CD4-positive, alpha-beta T cell treated with Interleukin-17A for 1 hour (primary cell): ENCODE measurements around the gene TPRN.
A peak's percentile ranks its signal among the peaks of the same experiment; 100 is the strongest.
"Not testable (repeated sequence)": the region's sequence is repeated elsewhere in the genome, so short reads cannot be mapped to it uniquely, and the experiment has no call there.

Experiments used
- DNase-seq: peaks from one replicate; pipeline ENCODE4 v3.0.0-alpha.2; 2020

TPRN gene, protein sequence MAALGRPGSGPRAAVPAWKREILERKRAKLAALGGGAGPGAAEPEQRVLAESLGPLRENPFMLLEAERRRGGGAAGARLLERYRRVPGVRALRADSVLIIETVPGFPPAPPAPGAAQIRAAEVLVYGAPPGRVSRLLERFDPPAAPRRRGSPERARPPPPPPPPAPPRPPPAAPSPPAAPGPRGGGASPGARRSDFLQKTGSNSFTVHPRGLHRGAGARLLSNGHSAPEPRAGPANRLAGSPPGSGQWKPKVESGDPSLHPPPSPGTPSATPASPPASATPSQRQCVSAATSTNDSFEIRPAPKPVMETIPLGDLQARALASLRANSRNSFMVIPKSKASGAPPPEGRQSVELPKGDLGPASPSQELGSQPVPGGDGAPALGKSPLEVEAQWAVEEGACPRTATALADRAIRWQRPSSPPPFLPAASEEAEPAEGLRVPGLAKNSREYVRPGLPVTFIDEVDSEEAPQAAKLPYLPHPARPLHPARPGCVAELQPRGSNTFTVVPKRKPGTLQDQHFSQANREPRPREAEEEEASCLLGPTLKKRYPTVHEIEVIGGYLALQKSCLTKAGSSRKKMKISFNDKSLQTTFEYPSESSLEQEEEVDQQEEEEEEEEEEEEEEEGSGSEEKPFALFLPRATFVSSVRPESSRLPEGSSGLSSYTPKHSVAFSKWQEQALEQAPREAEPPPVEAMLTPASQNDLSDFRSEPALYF

DNA sequence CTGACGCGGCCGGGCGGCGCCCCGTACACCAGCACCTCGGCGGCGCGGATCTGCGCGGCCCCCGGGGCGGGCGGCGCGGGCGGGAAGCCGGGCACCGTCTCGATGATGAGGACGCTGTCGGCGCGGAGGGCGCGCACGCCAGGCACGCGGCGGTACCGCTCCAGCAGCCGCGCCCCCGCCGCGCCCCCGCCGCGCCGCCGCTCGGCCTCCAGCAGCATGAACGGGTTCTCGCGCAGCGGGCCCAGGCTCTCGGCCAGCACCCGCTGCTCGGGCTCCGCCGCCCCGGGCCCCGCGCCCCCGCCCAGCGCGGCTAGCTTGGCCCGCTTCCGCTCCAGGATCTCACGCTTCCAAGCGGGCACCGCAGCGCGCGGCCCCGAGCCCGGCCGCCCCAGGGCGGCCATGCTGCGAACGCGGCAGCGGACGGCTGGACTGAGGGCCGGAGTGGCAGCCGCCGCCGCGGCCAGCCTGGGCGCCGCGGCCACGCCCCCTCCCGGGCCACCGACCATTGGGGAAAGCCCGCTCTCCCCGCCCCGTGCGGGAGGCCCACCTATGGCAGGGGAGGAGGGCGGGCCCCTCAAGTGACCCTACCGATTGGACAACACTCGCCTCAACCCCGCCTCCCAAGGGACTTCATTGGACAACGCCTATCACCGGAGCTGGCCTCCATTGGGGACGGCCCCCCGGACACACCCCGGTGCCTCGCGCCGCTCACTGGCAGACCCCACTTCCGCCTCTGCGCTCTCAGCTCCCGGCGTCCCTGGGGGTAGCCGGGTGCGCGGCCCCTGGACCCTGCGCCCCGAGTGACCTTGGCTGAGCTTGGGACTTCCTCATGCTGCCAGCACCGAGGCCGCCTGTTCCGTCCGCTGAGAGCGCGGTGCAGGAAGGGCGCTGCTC lies at the start of gene TPRN:
Gene TPRN (minus strand): TSS at position 431 of the 894 bp plus-strand sequence. CDS start 30 bp downstream, at position 401.
- DNase-seq = peak; percentile 99

DNA sequence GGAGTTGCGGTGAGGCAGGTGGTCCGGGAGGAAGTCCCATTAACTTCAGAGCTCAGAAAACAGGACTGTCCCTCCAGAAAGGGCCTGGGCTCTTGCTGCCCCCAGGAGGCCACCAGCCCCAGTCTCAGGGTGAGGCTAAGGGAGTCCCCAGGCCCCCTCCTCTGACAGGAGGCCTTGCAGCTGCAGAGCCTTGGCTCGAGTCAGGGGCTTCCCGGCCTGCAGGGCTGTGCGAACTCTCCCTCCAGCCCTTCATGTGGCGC lies 47.3 kb upstream of the TPRN start:
- DNase-seq = no peak

DNA sequence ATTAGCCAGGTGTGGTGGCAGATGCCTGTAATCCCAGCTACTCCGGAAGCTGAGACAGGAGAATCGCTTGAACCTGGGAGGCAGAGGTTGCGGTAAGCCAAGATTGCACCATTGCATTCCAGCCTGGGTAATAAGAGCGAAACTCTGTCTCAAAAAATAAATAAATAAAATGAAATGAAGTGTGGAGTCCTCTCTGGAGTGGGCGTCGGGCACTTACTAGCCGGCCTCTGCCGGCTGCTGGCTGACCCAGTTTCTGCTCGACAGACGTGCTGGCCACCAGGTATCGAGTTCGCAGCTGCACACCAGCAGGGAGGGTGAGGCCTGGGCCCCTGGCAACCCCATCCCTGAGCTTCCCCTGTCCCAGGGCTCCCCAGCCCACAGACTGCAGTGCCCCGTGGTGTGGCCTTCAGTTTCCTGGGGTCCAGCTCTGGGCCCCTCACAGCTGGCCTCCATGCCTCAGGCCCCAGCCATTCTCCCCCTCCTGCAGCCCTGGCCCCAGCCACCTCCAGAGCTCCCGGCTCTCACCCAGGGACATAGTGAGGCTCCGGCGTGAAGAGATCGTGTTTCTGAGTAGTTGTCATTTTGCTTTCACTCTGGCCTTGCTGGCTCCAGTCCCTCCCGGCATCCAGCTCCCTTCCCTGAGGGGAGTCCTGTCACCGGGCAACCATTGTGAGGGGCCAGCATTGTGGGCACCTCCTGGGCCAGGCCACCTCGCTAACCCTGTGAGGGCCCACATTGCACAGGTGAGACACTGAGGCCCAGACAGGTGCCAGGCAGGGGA lies 46.8 kb upstream of the TPRN start:
- no peak for DNase-seq

DNA sequence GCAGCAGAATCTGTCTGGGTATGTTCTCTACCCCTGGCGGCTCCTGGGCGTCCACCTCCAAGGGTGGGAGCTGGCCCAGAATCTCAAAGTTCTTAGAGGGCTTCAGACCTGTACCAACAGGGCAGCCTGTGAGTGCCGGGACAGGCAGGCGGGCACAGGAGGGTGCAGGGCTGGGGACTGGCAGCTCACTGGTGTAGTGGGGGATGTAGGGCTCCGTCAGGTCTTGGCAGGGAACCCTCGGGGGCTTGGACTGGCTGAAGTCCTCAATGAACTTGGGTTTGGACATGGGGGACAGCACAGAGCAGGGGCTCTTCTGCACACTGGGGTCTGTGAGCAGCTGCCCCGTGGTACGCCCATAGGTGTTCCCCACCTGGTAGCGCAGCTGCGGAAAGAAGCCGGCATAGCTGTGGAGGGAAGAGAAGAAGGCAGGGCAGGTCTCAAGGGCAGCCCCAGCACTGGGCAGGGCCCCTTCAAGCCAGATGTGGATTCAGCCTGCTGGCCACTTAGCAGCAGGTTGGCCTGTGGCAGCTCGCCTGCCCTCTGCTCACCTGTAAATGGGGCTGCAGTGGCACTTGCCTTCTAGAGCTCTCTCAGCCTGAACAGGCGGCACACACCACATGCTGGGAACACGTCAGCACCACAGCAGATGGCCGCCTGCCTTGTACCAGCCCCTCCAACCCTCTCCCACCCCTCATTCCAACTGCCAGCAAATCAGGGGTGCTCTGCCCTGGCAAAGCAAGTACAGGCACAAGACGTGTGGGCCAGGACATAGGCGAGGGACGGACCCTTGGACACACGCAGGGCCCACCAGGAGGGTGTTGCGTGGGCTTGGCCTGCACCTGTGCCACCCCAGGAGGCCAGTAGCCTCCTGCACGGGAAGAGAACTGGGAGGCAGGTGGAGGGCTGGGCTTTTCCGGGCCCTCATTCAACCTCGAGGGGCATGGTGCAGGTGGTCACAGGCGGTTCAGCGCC lies 45.2 kb upstream of the TPRN start:
- no peak for DNase-seq

DNA sequence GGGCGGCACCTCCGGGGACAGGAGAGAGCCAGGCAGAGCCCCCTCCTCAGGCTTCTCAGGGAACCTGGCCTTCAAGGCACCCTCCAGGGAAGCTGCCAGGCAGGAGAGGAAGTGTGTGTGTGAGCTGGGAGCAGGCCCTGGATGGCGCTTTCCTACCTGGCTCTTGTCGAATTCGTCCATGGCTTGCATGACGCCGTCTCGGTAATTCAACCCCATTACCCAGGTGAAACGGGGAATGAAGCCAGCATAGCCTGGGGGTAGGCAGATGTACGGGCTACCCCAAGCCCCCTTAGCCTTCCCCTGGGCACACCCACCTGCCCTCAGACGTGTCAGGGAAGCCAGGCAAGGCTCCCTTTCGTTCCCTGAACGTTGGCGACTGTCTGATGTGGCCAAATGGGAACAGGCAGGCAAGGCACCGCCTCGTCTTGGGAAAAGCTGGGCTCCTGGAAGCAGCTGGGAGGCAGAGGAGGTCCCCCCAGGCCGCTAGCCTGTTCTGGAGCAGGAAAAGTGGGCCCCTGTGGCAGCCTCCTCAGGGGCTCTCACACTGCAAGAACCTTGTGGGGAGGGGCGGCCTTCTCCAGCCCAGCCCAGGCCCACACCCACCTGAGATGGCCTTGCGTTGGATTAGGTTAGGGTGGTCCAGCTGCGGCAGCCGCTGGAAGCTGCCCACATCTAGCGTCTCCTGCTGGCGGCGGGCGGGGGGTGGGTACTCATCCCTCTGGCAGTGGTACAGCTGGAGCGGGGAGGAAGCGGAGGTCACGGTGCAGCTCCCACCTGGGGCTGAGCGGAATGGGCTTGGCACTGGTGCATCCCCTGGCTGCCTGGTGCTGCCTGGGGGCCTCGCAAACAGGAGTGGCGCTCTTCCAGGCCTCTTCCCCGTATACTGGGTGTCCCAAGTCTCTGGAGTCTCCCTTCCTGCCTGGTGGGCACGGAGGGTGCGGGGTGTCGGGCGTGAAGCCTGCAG lies 44.2 kb upstream of the TPRN start:
- DNase-seq = no peak

DNA sequence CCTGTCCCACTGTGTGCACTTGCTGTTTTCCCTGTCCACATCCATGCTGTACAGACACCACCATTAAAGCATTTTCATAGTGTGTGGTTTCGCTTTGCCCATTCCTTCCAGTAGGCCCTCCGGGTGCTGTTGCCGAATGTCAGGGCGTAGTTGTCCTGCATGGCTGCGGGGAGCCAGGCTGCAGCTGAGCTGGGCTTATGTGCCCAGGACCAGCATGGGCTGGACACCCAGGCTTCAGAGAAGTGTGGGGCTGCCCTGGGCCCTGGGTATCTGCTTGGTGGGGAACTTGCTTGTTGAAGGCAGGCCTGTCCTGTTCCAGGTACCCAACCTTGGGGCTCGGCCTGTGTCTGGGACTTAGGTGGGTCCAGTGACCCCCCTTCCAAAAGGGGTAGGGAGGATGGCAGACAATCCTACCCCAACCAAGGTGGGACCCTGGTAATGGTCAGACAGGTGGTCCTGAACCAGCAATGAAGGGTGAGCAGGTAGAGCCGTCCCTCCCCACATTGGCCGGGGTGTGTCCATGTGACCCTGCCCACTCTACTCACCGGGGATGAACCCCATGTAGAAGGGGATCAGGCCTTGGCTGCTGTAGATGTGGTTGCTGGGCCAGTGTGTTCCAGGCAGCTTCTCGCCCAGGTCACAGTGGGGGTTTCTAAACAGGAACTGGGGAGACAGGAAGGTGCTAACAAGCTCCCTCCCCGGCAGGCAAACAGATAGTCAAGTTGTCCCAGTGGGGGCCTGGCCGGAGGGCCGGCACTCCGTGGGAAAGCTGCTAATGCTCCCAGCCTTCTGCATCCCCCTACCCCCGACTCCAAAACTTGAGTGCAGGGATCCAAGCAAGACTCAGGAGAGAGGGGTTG lies 43.3 kb upstream of the TPRN start:
- DNase-seq = no peak

DNA sequence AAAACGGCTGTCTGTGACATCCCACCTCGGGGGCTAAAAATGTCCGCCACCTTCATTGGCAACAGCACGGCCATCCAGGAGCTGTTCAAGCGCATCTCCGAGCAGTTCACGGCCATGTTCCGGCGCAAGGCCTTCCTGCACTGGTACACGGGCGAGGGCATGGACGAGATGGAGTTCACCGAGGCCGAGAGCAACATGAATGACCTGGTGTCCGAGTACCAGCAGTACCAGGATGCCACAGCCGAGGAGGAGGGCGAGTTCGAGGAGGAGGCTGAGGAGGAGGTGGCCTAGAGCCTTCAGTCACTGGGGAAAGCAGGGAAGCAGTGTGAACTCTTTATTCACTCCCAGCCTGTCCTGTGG lies 42.7 kb upstream of the TPRN start:
- not testable (repeated sequence) for DNase-seq

DNA sequence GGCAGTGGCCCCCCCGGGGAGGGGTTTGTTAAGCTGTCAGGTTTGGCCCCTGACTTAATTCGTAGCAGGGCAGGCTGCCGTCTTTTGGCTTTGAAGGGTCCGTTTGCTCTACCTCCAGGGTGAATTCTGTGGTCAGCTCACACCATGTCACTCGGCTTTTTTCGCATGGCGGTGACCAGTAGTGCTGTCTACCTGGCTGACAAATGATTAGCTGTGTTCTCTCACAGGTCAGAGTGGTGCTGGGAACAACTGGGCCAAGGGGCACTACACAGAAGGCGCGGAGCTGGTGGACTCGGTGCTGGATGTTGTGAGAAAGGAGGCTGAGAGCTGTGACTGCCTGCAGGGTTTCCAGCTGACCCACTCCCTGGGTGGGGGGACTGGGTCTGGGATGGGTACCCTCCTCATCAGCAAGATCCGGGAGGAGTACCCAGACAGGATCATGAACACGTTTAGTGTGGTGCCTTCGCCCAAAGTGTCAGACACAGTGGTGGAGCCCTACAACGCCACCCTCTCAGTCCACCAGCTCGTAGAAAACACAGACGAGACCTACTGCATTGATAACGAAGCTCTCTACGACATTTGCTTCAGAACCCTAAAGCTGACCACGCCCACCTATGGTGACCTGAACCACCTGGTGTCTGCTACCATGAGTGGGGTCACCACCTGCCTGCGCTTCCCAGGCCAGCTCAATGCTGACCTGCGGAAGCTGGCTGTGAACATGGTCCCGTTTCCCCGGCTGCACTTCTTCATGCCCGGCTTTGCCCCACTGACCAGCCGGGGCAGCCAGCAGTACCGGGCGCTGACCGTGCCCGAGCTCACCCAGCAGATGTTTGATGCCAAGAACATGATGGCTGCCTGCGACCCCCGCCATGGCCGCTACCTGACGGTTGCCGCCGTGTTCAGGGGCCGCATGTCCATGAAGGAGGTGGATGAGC lies 42.0 kb upstream of the TPRN start:
- DNase-seq = no peak

DNA sequence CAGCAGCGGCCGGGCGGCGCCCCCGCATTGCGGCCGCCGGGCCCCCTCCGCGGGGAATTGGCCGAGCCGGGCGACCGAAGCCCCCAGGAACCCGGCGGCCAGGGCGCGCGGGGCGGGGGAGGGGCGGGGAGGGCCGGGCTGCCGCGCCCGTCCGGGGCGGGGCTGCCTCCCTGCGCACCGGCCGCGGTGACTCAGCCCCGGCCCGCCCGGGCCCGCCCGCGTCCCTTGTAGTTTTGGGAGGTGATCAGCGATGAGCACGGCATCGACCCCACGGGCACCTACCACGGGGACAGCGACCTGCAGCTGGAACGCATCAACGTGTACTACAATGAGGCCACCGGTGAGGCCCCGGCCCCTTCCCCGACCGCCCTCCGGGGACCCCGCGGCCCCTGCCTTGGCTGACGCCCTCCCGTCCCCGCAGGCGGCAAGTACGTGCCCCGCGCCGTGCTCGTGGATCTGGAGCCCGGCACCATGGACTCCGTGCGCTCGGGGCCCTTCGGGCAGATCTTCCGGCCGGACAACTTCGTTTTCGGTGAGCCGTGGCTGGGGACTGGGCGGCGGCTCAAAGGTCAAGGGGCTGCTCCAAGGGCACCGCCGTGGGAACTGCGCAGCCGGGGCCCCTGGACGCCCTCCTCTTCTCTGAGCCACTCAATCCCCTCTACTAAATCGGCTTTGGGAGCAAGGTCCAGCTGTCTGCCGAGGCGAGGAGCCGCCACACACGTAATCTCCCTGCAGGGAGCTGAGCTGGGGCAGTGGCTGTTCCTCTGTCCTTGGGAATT lies 41.1 kb upstream of the TPRN start:
- peak; percentile 65 for DNase-seq

DNA sequence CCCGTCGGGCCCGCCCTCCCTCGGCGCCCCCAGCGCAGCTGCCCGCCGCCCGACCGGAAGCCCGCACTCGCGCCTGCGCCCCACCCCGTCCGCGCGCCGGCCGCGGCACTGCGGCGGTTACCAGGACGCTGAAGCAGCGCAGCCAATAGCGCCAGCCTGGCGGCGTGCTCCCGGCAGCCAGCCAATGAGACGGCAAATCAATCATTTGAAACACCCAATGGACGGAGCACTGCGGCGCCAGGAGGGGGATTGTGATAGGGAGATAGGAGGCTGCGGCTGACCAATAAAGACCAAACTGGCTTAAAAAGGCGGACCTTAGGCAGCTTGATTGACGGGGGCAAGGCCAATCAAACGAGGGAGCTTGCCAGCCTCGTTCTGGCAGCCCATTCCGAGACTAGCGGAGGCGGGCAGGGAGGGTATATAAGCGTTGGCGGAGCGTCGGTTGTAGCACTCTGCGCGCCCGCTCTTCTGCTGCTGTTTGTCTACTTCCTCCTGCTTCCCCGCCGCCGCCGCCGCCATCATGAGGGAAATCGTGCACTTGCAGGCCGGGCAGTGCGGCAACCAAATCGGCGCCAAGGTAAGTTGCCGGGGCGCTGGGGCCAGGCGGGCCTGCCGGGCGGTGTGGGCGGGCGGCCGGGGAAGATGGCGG lies 40.4 kb upstream of the TPRN start, which contains the start of gene TUBB4B:
Gene TUBB4B (plus strand): TSS at position 447 of the 649 bp plus-strand sequence. CDS start 74 bp downstream, at position 521.
- DNase-seq = peak; percentile 100

DNA sequence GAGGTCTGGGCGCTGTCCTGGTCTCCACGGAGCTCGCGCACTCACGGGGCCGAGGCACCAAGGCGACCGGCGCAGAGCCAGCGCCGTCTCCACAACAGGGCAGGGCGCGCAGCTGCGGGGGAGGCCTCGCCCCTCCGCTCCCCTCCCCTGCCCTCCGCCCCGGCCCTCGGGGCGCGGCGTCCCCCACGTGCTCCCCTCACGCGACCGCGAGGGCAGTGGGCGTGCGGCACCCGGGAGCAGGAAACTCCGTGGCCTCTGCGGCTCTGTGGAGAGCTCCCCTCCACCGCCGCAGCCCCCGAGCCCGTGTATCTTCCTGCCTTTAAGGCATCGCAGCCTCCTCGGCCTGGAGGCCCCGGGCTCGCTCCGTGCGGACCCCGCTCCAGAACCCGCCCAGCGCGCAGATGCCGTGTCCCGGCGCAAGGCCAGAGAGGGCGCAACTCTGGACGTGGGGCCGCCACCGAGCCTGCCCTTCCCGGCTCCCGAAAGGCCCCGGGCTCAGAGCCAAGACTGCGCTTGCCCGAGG lies 39.8 kb upstream of the TPRN start:
- peak; percentile 78 for DNase-seq

DNA sequence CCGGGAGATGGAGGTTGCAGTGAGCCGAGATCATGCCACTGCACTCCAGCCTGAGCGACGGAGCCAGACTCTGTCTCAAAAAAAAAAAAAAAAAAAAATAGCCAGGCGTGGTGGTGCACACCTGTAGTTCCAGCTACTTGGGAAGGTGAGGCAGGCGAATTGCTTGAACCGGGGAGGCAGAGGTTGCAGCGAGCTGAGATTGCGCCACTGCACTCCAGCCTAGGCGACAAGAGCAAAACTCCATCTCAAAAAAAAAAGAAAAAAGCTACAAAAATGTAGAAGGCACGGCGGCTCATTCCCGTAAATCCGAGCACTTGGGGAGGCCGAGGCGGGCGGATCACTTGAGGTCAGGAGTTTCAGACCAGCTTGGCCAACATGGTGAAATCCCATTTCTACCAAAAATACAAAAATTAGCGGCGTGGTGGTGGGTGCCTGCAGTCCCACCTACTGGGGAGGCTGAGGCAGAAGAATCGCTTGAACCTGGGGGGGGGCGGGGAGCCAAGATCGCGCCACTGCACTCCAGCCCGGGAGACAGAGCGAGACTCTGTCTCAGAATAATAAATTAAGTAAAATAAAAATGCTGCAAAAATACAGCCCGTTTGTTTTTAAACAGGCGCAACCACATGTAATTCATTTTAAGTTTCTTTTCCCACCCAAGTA lies 39.1 kb upstream of the TPRN start:
- DNase-seq = not testable (repeated sequence)

DNA sequence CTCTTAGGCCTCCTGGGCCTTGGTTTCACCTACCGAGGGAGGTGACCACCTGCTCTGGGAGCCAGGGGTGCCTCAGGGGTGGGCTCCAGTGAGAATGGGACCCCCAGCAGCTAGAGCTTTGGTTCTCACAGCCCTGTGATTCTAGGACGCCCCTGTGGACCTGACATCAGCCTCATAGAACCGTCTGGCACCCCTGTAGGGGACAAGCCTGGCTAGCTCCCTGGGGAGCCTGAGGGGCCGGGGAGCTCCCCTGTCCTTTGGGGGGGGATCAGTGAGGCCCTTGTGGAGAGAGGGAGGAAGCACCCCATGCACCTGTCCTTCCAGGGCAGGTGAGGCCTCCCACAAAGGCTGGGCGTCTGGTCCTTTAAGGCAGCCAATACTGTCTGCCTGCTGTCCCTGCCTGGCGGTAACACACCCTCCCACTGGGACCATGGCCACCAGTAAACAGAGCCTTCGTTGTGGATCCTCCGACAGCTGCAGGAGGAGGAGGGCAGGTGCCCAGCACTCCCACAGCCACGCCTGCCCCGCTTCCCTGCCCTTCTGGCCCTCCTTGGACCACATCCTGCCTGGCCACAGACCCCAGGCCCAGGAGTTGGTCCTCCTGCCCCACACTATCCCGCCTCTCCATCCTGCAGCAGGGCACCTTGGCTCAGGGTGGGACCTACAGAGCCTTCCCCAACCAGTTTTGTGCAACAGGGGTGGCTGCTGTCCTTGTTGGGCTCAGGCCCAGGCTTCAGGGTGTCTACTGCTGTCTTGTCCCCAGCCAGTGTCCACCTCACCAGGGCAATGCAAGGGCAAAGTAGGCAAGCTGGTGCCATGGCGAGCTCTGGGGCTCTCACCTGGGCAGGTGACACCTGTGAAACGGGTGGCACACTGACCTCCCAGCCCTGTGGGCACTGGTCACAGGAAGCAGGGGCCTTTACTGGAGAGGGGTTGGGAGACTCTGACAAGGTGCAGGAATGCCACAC lies 37.5 kb upstream of the TPRN start:
- DNase-seq = no peak

DNA sequence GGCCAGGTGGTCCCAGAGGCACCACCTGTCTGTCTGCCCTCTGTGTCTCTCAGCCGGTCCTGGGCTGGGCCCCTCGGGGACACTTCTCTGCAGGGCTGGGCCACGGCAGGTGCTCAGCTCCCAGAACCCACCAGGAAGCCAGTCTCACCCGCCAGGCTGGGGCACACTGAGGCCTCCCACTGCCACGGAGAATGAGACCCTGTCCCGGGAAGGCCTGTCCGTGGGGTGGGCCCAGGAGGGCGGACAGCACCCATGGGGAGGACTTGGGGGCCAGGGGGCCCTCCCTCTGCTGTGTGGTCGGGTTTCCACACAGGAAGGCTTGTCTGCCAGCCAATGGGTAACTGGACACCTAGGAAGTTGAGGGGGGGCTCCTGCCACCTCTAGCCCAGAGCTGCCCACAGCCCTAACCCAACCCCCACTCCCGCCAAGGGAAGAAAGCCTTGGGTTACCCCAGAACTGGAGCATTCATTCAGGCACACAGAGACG lies 36.4 kb upstream of the TPRN start:
- DNase-seq = no peak
